Stomach smooth muscle (tissue), 2 donors: ENCODE results near the gene NMNAT2.

ENCODE experiments used
- H3K27ac ChIP-seq: one replicate; pipeline ENCODE4 v1.7.0; 2013; ENCODE audit warnings: mild to moderate bottlenecking, low read length, inconsistent platforms
- H3K27me3 ChIP-seq, 2 donors: one replicate each; pipeline ENCODE4 v1.7.0; 2013; ENCODE audit warnings: low read length in 2 of 2; ENCODE audit not compliant: insufficient read depth in 2 of 2, control insufficient read depth in 1 of 2
- H3K36me3 ChIP-seq, 2 donors: one replicate each; pipeline ENCODE4 v1.7.0; 2013; ENCODE audit warnings: low read length in 2 of 2; ENCODE audit not compliant: control insufficient read depth in 2 of 2, insufficient read depth in 2 of 2
- H3K4me1 ChIP-seq: one replicate; pipeline ENCODE4 v1.7.0; 2013; ENCODE audit warnings: low read length; ENCODE audit not compliant: control insufficient read depth, insufficient read depth
- H3K4me3 ChIP-seq, 2 donors: one replicate each; pipeline ENCODE4 v1.7.0; 2013; ENCODE audit warnings: low read length in 2 of 2
- H3K9ac ChIP-seq, 2 donors: one replicate each; pipeline ENCODE4 v1.7.0; 2013; ENCODE audit warnings: low read length in 2 of 2, mild to moderate bottlenecking in 1 of 2
- H3K9me3 ChIP-seq, 2 donors: one replicate each; pipeline ENCODE4 v1.7.0; 2013; ENCODE audit warnings: low read length in 2 of 2; ENCODE audit not compliant: control insufficient read depth in 2 of 2
- donor health status: healthy.
- donor health status: Pancreatic carcinoma.

Gene NMNAT2

DNA sequence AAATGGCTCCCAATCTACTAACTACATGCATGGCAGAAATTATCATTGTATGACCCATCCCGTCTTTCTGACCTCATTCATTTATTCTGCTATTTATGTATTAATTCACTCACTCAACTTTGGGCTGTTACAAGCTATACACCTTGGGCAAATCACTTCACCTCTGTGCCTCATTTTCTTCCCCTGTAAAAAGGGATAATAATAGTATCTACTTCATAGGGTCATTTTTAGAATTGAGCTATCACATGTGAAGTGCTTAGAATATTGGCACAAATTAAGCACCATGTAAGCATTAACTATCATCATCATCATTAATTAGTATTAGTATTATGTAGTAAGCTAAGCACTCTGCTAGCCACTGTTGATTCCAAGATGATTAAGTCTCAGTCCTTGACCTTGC is 52.1 kb downstream of the NMNAT2 start:
- H3K27ac ChIP-seq: no peak overlapping the region
- no peak overlapping the region for H3K9ac ChIP-seq
- H3K4me1 ChIP-seq: no peaks in the 10 kb centered on the region
- no peak overlapping the region for H3K4me3 ChIP-seq
- H3K27me3 ChIP-seq: no peaks in the 10 kb centered on the region
- H3K36me3 ChIP-seq: no peaks in the 10 kb centered on the region
- H3K9me3 ChIP-seq: no peaks in the 10 kb centered on the region

DNA sequence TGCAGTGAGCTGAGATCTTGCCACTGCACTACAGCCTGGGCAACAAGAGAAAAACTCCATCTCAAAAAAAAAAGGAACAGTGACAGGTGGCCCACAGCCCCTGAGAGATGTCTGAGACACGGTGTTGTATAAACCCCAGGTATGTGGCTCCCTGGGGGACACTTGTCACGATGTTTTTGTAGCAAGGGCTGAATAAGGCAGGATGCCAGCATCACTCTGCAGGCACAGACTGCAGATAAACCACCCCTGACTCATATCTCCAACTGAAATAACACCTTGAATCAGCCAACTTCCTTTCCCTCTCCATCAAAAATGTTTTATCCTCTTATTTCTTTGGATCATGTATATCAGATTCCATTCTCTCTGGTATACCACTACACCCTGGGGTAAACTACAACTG is 52.5 kb downstream of the NMNAT2 start:
- H3K36me3 ChIP-seq: no peaks in the 10 kb centered on the region
- no peaks in the 10 kb centered on the region for H3K9me3 ChIP-seq
- no peaks in the 10 kb centered on the region for H3K4me1 ChIP-seq
- H3K9ac ChIP-seq: no peak overlapping the region
- H3K4me3 ChIP-seq: no peak overlapping the region
- H3K27me3 ChIP-seq: no peaks in the 10 kb centered on the region
- no peak overlapping the region for H3K27ac ChIP-seq

DNA sequence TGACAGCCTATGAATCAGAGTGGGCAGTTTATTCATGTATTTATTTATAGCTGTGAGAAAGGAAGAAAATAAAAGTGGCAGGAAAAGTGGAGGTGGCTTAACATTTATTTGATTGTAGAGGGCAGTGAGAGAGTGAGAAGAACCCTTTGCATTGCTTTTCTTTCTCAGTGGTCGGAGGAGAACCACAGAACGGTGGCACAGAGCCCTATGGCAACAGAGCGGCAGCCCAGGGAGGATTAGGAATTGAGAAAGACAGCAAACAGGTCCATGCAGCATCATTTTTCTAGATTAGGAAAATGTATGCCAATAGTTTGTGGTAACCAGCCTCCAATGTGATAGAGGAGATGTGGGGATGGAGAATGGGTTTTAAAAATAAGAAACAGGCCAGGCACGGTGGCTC is 53.1 kb downstream of the NMNAT2 start:
- H3K9ac ChIP-seq: no peak overlapping the region
- H3K36me3 ChIP-seq: no peaks in the 10 kb centered on the region
- H3K4me1 ChIP-seq: no peaks in the 10 kb centered on the region
- H3K27ac ChIP-seq: no peak overlapping the region
- no peak overlapping the region for H3K4me3 ChIP-seq
- H3K27me3 ChIP-seq: no peaks in the 10 kb centered on the region
- no peaks in the 10 kb centered on the region for H3K9me3 ChIP-seq

DNA sequence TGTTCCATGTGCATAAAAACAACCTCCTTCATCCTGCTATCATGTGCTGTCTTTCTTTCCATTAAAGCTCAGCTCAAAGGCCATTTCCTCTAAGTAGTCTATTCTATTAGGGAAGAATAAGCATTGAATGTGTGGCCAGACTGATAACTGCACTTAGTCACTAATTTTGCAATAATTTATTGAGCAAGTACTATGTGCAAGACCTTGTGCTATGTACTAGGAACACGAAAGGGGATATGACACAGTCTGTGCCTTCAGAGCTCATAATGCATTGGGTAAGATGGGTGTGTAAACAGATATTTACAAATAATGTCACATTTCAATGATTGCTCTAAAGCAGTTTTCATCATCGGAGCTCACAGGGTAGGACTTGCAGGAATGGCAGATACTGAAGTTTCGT is 54.2 kb downstream of the NMNAT2 start:
- no peaks in the 10 kb centered on the region for H3K27me3 ChIP-seq
- no peaks in the 10 kb centered on the region for H3K36me3 ChIP-seq
- H3K27ac ChIP-seq: no peak overlapping the region
- no peak overlapping the region for H3K9ac ChIP-seq
- H3K4me1 ChIP-seq: no peaks in the 10 kb centered on the region
- no peak overlapping the region for H3K4me3 ChIP-seq
- no peaks in the 10 kb centered on the region for H3K9me3 ChIP-seq

DNA sequence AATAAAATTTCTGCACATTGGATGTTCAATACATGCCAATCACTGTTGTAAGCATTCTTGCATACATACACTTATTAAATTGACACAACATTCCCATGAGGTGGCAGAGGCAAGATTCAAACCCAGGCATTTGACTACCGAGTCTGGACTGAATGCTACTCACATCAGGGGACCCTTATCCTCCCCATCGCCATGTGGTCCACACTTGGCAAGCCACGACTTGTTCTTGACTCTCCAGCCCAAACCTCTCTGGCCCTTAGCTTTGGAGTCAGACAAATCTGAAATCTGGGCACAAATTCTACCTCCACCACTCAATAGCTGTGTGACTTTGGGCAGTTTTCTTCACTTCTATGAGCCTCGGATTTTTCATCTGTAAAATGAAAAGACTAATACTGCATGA is 57.1 kb downstream of the NMNAT2 start:
- peaks cover 2% of the 10 kb centered on the region for H3K4me1 ChIP-seq
- no peak overlapping the region for H3K27ac ChIP-seq
- H3K9me3 ChIP-seq: no peaks in the 10 kb centered on the region
- no peak overlapping the region for H3K4me3 ChIP-seq
- H3K27me3 ChIP-seq: no peaks in the 10 kb centered on the region
- no peak overlapping the region for H3K9ac ChIP-seq
- no peaks in the 10 kb centered on the region for H3K36me3 ChIP-seq

DNA sequence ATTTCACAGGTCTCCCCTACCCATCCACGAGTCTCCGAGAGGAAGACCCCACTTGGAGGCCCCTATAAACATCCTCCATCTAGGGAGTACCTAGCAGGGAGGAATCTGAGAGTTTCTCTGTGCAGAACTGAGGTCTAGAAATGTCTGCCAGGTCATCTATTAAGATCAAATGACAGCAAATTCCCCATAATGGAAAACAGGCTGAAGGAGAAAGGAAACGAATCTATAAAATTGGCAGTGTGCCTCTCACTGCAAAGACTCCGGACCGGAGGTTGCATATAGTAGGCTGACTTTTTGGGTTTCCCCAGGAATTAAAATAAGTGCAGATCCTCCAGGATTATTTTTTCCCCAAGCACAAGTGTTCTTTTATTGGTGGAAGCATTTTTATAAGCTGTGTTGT is 57.7 kb downstream of the NMNAT2 start:
- Histone ChIP-seq H3K4me3 (no peak overlapping the region), H3K4me1 (peaks cover 2% of the 10 kb centered on the region), H3K9ac (no peak overlapping the region), H3K36me3 (no peaks in the 10 kb centered on the region), H3K27me3 (no peaks in the 10 kb centered on the region), H3K27ac (no peak overlapping the region), H3K9me3 (no peaks in the 10 kb centered on the region)

DNA sequence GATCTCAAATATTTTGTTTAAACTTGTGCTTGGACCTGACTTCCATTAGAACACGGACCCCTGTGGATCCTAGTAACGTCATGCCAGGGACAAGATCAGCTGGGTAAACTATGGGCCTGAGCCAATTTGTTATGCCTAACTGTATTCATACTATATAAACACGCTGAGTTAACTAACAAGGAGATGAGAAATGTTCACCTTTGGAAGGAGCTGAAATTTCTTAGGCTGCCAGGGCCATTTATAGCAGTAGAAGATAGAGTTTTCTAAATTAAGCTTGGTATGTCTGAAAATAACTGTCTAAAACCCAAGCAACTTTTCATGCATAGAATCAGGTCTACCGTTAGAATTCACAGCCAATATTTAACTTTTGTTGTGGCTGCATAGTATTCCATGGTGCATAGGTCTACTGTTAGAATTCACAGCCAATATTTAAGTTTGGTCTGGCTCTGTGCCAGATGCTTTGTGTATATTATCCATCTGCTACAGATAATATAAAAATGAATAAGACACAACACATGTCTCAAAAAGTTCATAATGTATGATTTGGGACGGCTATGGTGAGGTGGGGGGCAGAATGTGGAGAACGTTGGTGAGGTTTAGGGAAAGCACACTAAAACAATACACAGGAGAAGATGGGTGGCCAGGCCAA is 61.5 kb downstream of the NMNAT2 start:
- Histone ChIP-seq H3K27me3 (no peaks in the 10 kb centered on the region), H3K36me3 (no peaks in the 10 kb centered on the region), H3K9me3 (no peaks in the 10 kb centered on the region), H3K27ac (no peak overlapping the region), H3K4me1 (peaks cover 2% of the 10 kb centered on the region), H3K4me3 (no peak overlapping the region), H3K9ac (no peak overlapping the region)

DNA sequence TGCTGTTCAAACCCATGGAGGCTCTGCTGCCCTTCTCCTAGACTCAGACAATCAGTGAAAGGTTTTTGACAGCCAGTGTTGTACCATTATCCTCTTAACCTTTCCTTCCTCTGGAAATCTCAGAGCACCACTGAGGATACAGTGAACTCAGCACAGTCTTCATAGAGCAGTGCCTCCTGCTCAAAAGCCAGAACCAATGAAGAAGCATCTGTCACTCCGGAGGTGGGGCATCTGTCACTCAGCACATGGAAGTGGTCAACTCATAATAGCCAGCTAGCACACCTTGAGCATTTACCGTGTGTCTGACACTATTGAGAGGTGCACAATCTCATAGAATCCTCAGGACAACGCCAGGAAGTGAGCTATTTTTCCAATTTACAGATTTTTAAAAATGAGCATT is 62.4 kb downstream of the NMNAT2 start:
- no peak overlapping the region for H3K9ac ChIP-seq
- H3K4me1 ChIP-seq: peaks cover 2% of the 10 kb centered on the region
- no peaks in the 10 kb centered on the region for H3K27me3 ChIP-seq
- H3K4me3 ChIP-seq: no peak overlapping the region
- no peaks in the 10 kb centered on the region for H3K9me3 ChIP-seq
- no peak overlapping the region for H3K27ac ChIP-seq
- no peaks in the 10 kb centered on the region for H3K36me3 ChIP-seq

DNA sequence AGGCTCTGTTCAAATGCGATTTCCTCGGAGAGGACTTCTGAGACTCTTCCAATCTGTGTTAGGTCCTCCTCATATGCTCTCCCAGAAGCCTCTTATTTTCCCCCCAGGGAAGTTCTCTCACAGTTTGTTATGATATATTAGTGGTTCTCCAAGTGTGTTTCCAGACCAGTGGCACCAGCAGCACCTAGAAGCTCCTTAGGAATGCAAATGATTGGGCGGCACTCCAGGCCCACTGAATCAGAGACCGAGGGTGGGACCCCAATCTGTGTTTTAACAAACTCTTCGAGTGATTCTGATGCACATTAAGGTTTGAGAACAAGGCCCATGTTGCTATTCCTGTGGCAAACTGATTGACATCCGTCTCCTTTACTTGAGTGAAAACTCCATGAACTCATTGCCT is 63.0 kb downstream of the NMNAT2 start:
- Histone ChIP-seq H3K9ac (no peak overlapping the region), H3K9me3 (no peaks in the 10 kb centered on the region), H3K36me3 (no peaks in the 10 kb centered on the region), H3K4me1 (peaks cover 3% of the 10 kb centered on the region), H3K27ac (no peak overlapping the region), H3K27me3 (no peaks in the 10 kb centered on the region), H3K4me3 (no peak overlapping the region)

DNA sequence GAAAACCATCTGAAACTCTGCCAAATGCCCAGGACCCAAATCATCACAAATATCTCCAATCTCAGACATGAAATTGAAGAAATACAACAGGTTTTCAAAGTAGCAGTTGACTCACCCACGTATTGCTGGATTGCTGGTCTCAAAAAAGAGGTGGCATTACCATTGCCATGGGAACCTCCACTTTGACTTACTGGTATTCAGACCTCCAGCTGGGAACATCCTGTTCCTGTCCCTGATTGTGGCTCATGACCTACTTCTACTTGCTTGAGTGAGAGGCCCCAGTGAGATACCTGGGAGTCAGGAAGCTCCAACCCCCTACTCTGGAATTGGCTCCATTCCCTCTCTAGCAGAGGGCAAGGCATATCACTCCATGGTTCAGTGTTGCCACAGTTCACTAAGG is 64.6 kb downstream of the NMNAT2 start:
- H3K4me3 ChIP-seq: no peak overlapping the region
- H3K27ac ChIP-seq: no peak overlapping the region
- H3K4me1 ChIP-seq: peaks cover 19% of the 10 kb centered on the region
- no peak overlapping the region for H3K9ac ChIP-seq
- H3K27me3 ChIP-seq: no peaks in the 10 kb centered on the region
- no peaks in the 10 kb centered on the region for H3K9me3 ChIP-seq
- H3K36me3 ChIP-seq: no peaks in the 10 kb centered on the region

DNA sequence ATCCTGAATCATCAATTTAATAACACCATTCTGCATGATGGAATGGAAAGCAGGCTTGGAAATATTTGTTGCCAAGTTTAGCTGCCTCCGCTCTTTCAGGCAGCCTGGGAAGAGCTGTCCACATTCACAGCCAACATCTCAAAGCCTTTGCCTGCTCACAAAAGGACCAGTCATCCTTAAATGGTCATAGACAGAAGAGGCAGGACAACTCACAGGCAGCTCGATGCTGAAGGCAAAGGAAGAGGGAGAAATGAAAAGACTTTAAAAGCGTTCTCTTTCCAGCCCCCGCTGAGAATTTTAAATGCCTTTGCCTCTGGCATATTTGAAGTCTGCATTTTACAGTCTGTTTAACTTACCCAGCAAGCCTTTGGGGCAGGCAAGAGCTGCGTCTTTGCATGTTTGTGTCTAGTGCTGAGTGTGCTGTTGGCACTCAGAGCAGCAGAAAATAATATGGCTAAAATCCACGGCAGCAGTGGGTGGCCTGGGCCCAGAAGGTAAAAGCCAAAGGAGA is 68.9 kb downstream of the NMNAT2 start:
- no peaks in the 10 kb centered on the region for H3K9me3 ChIP-seq
- no peaks in the 10 kb centered on the region for H3K27me3 ChIP-seq
- no peaks in the 10 kb centered on the region for H3K36me3 ChIP-seq
- peak overlapping the region; percentile 37 to 61 for H3K4me3 ChIP-seq
- H3K4me1 ChIP-seq: peaks cover 24% of the 10 kb centered on the region
- peak overlapping the region; percentile 81 for H3K27ac ChIP-seq
- peak overlapping the region in 1 of 2 donors; percentile 47 for H3K9ac ChIP-seq
